ENCODE data around the gene EEF2KMT. TPM values are rescaled to one million over a fixed set of nuclear protein-coding genes. Genes with fewer than 3 reads are reported as not detected.
"Not testable (repeated sequence)": the region's sequence is repeated elsewhere in the genome, so short reads cannot be mapped to it uniquely, and the experiment has no call there.

The EEF2KMT gene, protein sequence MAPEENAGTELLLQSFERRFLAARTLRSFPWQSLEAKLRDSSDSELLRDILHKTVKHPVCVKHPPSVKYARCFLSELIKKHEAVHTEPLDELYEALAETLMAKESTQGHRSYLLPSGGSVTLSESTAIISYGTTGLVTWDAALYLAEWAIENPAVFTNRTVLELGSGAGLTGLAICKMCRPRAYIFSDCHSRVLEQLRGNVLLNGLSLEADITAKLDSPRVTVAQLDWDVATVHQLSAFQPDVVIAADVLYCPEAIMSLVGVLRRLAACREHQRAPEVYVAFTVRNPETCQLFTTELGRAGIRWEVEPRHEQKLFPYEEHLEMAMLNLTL
- total RNA-seq = 10 to 100 TPM in 7 of 8 experiments, 1 to 10 TPM in 1; 6.7 to 29.8 (median 14.1) TPM

DNA sequence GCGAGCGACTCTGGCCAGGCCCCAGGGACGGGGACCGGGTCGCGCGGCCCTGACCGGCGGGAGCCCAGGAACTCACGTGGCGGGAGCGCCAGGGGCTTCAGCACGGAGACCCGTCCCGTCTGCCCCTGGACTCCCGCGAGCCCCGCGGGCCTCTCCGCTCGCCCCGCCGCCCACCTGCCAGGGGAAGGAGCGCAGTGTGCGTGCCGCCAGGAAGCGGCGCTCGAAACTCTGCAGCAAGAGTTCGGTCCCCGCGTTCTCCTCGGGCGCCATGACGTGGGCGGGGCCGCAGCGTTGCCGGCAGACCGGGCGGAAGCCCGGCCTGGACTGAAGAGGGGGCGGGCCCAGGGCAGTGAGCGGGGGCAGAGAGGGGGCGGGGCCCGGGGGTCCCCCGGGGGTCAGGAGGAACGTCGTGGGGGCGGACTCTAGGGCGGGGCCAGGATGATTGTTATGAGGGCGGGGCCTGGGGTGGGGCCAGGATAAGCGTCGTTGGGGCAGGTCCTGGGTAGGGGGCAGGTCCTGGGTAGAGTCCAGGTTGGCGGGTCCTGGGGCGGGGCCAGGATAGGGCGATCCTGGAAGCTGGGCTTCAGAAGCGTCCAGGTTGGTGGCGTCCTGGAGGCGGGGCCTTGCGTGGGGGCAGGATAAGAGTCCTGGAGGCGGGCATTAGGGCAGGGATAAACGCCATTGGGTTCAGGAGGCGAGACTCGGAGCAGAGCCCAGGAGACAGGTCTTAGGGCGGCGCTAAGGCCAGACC is at the start of gene EEF2KMT:
Gene EEF2KMT (minus strand): TSS at position 326 of the 751 bp plus-strand sequence. CDS start 56 bp downstream, at position 270.
- peak within 1 kb of the TSS; percentile 60 to 99 (median 81) for H3K4me3 ChIP-seq
- in situ Hi-C loops (cut with MboI; ENCODE audit: low pct_unique_long_range_greater_than_20kb in 2 of 9, low sequenced_read_pairs in 9 of 9, unreplicated experiment in 9 of 9); H3K4me1 ChIP-seq (replicated peaks in 1 of 2): not testable (repeated sequence)
- peak within 1 kb of the TSS; percentile 86 to 87 for H3K27ac ChIP-seq
- WGBS, 10 experiments = 0% methylated on average over 8 of the region's 67 CpGs; no CpG with 5 or more reads in 9 of the 10 experiments
- ATAC-seq (replicated peaks in 6 of 8) = peak; percentile 95 to 99 (median 98)

GRCh38 chr16:5144621-5144956 is 47.0 kb upstream of the EEF2KMT start:
- WGBS, 10 experiments = 29 to 67% methylated on average over 1 of the region's 1 CpG; no CpG with 5 or more reads in 8 of the 10 experiments
- in situ Hi-C loops (cut with MboI; ENCODE audit: low pct_unique_long_range_greater_than_20kb in 2 of 9, low sequenced_read_pairs in 9 of 9, unreplicated experiment in 9 of 9); ATAC-seq (replicated peaks in 6 of 8): not testable (repeated sequence)

GRCh38 chr16:5143761-5144620 is 46.4 kb upstream of the EEF2KMT start:
- in situ Hi-C loops (cut with MboI; ENCODE audit: low pct_unique_long_range_greater_than_20kb in 2 of 9, low sequenced_read_pairs in 9 of 9, unreplicated experiment in 9 of 9) = no loop called here
- no peak for ATAC-seq (replicated peaks in 6 of 8)
- no peak overlapping the region for H3K4me3 ChIP-seq
- H3K27ac ChIP-seq = no peak overlapping the region
- no peaks in the 10 kb centered on the region for H3K4me1 ChIP-seq (replicated peaks in 1 of 2)
- 0 to 100% (median 79%) methylated on average over 1 to 6 of the region's 7 CpGs; no CpG with 5 or more reads in 2 of the 10 experiments for WGBS, 10 experiments

More at GRCh38 chr16:5144621-5144956, 47.0 kb upstream of the EEF2KMT start:
- H3K27ac ChIP-seq; H3K4me3 ChIP-seq; H3K4me1 ChIP-seq (replicated peaks in 1 of 2): not testable (repeated sequence)

GRCh38 chr16:5140151-5140550 is 42.6 kb upstream of the EEF2KMT start:
- WGBS, 10 experiments = 73% methylated on average over 3 of the region's 7 CpGs; no CpG with 5 or more reads in 9 of the 10 experiments
- in situ Hi-C loops (cut with MboI; ENCODE audit: low pct_unique_long_range_greater_than_20kb in 2 of 9, low sequenced_read_pairs in 9 of 9, unreplicated experiment in 9 of 9) = not testable (repeated sequence)

DNA sequence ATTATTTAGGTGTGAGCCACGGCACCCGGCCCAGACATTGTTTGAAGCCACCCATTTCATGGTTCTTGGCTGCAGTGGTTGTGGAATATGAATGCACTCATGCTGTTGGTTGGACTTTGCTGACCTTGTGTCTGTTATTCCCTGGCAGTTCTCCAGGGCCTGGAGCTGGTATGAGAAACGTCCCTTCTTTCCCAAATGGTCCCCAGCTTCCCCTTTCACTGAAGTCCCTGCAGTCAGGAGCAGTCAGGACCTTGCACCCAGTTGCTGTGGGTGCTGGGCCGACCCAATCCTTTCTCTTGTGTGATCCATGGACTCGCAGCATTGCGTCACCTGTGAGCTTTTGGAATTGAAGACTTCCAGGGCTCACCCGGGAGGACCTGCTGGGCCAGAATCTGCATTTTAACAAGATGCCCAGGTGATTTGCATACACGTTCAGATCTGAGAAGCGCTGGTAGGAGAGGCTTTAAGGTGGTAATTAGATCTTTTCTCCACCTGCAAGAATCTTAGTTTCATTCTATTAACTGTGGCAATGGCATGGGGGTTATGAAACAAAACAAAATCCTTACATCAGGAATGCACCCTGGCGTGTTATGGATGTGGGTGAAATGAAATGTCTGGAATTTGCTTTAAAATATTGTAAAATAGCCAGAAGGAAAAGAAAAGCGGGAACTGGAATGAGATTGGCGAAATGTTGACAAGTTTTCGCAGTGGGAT is 37.3 kb upstream of the EEF2KMT start:
- H3K4me3 ChIP-seq; in situ Hi-C loops (cut with MboI; ENCODE audit: low pct_unique_long_range_greater_than_20kb in 2 of 9, low sequenced_read_pairs in 9 of 9, unreplicated experiment in 9 of 9); H3K4me1 ChIP-seq (replicated peaks in 1 of 2); ATAC-seq (replicated peaks in 6 of 8); H3K27ac ChIP-seq: not testable (repeated sequence)
- 17 to 83% (median 69%) methylated on average over 1 to 5 of the region's 13 CpGs; no CpG with 5 or more reads in 5 of the 10 experiments for WGBS, 10 experiments

More at GRCh38 chr16:5140151-5140550, 42.6 kb upstream of the EEF2KMT start:
- not testable (repeated sequence) for H3K27ac ChIP-seq; ATAC-seq (replicated peaks in 6 of 8); H3K4me1 ChIP-seq (replicated peaks in 1 of 2); H3K4me3 ChIP-seq

- H3K27ac ChIP-seq; H3K4me1 ChIP-seq (replicated peaks in 1 of 2); in situ Hi-C loops (cut with MboI; ENCODE audit: low pct_unique_long_range_greater_than_20kb in 2 of 9, low sequenced_read_pairs in 9 of 9, unreplicated experiment in 9 of 9); ATAC-seq (replicated peaks in 6 of 8); H3K4me3 ChIP-seq: not testable (repeated sequence)
- WGBS, 10 experiments = 0 to 74% (median 51%) methylated on average over 2 to 9 of the region's 13 CpGs; no CpG with 5 or more reads in 3 of the 10 experiments
Measured at GRCh38 chr16:5132915-5133600, 35.5 kb upstream of the EEF2KMT start.

- H3K4me1 ChIP-seq (replicated peaks in 1 of 2); H3K4me3 ChIP-seq; in situ Hi-C loops (cut with MboI; ENCODE audit: low pct_unique_long_range_greater_than_20kb in 2 of 9, low sequenced_read_pairs in 9 of 9, unreplicated experiment in 9 of 9); H3K27ac ChIP-seq; ATAC-seq (replicated peaks in 6 of 8): not testable (repeated sequence)
- WGBS, 10 experiments = 0 to 100% (median 89%) methylated on average over 1 to 2 of the region's 3 CpGs; no CpG with 5 or more reads in 4 of the 10 experiments
Measured at GRCh38 chr16:5131467-5132004, 33.9 kb upstream of the EEF2KMT start.

DNA sequence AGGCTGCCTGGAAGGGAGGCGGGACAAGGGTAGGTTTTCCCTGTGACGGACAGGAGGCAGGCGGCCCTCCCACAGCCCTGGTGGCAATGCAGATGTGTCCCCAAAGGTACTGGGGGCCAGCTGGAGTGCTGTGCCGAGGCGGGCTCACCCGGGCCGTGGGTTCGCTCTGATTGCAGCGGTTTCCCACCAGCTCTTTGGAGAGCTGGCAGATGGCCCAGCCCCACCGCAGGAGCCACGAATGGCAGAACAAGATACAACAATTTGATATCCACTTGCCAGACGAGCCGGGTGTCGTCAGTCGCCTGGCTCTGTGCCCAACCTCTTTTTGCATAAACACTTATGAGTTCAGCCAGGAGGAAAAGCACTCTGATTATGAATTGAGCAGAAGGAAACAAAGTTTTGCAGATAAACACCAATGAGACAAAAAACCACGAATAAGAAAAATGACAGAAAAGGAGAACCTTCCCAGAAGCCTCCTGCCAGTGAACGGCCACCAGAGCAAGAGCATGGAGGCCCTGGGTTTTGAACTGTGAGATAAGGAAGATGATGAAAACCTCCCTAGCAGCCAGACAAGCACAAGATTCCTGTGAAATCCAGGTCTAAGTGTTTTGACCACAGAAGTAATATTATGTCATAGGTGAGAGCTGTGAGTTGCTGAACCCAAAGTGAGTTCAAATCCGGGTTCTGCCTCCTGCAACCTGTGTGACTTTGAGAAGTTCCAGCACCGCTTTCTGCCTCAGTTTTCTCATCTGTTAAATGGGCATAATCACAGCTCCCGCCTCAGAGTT is 19.9 kb upstream of the EEF2KMT start:
- H3K4me1 ChIP-seq (replicated peaks in 1 of 2); in situ Hi-C loops (cut with MboI; ENCODE audit: low pct_unique_long_range_greater_than_20kb in 2 of 9, low sequenced_read_pairs in 9 of 9, unreplicated experiment in 9 of 9); H3K4me3 ChIP-seq: not testable (repeated sequence)
- peak overlapping the region in 1 of 2 donors; percentile 53 for H3K27ac ChIP-seq
- ATAC-seq (replicated peaks in 6 of 8) = peak in 1 of 8 experiments; percentile 39
- WGBS, 10 experiments = 17 to 100% (median 46%) methylated on average over 1 to 16 of the region's 20 CpGs; no CpG with 5 or more reads in 5 of the 10 experiments

GRCh38 chr16:5116780-5117295 is 19.2 kb upstream of the EEF2KMT start:
- in situ Hi-C loops (cut with MboI; ENCODE audit: low pct_unique_long_range_greater_than_20kb in 2 of 9, low sequenced_read_pairs in 9 of 9, unreplicated experiment in 9 of 9); H3K4me3 ChIP-seq; H3K4me1 ChIP-seq (replicated peaks in 1 of 2); ATAC-seq (replicated peaks in 6 of 8): not testable (repeated sequence)
- H3K27ac ChIP-seq = peak overlapping the region in 1 of 2 donors; percentile 53
- WGBS, 10 experiments = 0 to 100% (median 72%) methylated on average over 1 to 7 of the region's 10 CpGs; no CpG with 5 or more reads in 6 of the 10 experiments

GRCh38 chr16:5110933-5111332 is 13.3 kb upstream of the EEF2KMT start:
- H3K27ac ChIP-seq; in situ Hi-C loops (cut with MboI; ENCODE audit: low pct_unique_long_range_greater_than_20kb in 2 of 9, low sequenced_read_pairs in 9 of 9, unreplicated experiment in 9 of 9); H3K4me1 ChIP-seq (replicated peaks in 1 of 2); ATAC-seq (replicated peaks in 6 of 8); H3K4me3 ChIP-seq: not testable (repeated sequence)
- WGBS, 10 experiments = 46 to 100% (median 91%) methylated on average over 1 to 3 of the region's 10 CpGs; no CpG with 5 or more reads in 6 of the 10 experiments
